ENCODE results near the gene CEP85L.

The CEP85L gene

DNA sequence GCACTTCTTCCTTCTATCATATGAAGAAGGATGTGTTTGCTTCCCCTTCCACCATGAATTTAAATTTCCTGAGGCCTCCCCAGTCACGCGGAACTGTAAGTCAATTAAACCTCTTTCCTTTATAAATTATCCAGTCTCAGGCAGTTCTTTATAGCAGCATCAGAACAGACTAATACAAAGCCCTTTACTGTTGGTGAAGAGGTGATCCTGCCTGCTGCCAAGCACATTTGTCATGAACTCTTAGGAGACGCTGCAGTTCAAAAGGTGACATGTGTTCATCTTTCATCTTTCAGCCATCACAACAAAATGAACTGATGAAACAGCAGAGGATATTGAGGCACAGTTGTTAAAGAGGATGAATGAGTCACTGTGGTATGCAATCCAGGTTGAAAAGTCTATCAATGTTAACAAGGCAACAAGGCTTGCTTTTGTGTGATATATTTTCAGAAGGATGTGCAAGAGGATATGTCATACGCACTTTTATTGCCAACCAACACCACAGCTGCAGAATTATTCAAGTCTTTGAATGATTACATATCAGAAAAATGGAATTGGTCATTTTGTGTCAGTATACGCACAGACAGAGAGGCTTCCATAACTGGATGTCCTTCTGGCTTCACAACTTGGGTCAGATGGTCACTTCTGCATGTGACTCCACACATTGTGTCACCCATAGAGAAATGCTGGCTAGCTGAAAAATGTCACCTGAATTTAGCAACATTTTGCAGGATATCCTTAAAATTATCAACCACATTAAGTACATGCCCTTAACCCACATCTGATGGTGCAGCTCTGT lies 155.7 kb downstream of the CEP85L start:
- Histone ChIP-seq H3K27ac (ENCODE audit: low read depth, low read length, severe bottlenecking) (no peak overlapping the region), H3K36me3 (ENCODE audit: control insufficient read depth, insufficient read depth, low read length) (peaks cover 17% of the 10 kb centered on the region), H3K9me3 (ENCODE audit: control insufficient read depth, low read length) (no peaks in the 10 kb centered on the region), H3K4me1 (ENCODE audit: control insufficient read depth, insufficient read depth, low read length, poor library complexity, severe bottlenecking) (peaks cover 6% of the 10 kb centered on the region), H3K4me3 (ENCODE audit: extremely low read depth, insufficient read depth, low read length, poor library complexity, severe bottlenecking) (no peak overlapping the region)
- 89 to 100% methylated on average over 1 of the region's 5 CpGs for WGBS, 2 experiments (ENCODE audit: insufficient coverage in 2 of 2)

DNA sequence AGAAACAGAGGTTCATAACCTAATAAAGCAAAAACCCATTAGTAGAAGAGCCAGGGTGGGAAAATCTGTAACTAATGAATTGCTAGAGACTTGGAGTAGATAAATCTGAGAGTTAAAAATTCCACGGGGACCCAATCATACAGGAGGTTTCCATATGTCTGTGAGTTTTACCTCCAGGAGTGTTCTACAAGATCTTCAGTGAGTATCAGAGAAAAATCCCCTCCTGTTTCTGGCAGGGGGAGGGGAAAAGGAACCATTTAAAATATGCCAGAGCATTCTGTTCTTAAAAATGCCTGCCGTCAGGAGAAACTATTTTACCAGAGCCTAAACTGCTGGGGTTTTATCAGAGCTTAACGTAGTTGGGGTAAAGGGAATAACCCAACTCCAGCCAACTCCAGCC lies 157.3 kb downstream of the CEP85L start:
- Histone ChIP-seq H3K4me3 (ENCODE audit: extremely low read depth, insufficient read depth, low read length, poor library complexity, severe bottlenecking) (no peak overlapping the region), H3K4me1 (ENCODE audit: control insufficient read depth, insufficient read depth, low read length, poor library complexity, severe bottlenecking) (peaks cover 6% of the 10 kb centered on the region), H3K36me3 (ENCODE audit: control insufficient read depth, insufficient read depth, low read length) (peaks cover 31% of the 10 kb centered on the region), H3K9me3 (ENCODE audit: control insufficient read depth, low read length) (no peaks in the 10 kb centered on the region), H3K27ac (ENCODE audit: low read depth, low read length, severe bottlenecking) (peak overlapping the region; percentile 23)
- 88 to 100% methylated on average over 1 of the region's 3 CpGs for WGBS, 2 experiments (ENCODE audit: insufficient coverage in 2 of 2)

DNA sequence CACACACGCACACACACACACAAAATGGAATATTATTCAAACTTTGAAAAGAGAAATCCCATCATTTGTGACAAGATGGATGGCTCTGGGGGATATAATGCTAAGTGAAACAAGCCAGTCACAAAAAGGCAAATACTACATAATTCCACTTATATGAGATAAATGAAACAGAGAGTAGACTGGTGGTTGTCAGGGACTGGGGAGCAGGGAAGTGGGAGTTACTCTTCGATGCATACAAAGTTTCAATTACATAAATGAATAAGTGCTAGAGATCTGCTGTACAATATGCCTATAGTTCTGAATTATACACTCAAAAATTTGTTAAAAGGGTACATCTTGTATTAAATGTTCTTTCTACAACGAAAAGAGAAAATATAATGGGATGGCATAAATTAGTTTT lies 161.4 kb downstream of the CEP85L start:
- Histone ChIP-seq H3K9me3 (ENCODE audit: control insufficient read depth, low read length) (peaks cover 3% of the 10 kb centered on the region), H3K36me3 (ENCODE audit: control insufficient read depth, insufficient read depth, low read length) (peaks cover 46% of the 10 kb centered on the region), H3K4me3 (ENCODE audit: extremely low read depth, insufficient read depth, low read length, poor library complexity, severe bottlenecking) (no peak overlapping the region), H3K27ac (ENCODE audit: low read depth, low read length, severe bottlenecking) (no peak overlapping the region), H3K4me1 (ENCODE audit: control insufficient read depth, insufficient read depth, low read length, poor library complexity, severe bottlenecking) (peaks cover 6% of the 10 kb centered on the region)
- WGBS, 2 experiments (ENCODE audit: insufficient coverage in 2 of 2) = no CpG with 5 or more reads among the region's 3 CpGs

DNA sequence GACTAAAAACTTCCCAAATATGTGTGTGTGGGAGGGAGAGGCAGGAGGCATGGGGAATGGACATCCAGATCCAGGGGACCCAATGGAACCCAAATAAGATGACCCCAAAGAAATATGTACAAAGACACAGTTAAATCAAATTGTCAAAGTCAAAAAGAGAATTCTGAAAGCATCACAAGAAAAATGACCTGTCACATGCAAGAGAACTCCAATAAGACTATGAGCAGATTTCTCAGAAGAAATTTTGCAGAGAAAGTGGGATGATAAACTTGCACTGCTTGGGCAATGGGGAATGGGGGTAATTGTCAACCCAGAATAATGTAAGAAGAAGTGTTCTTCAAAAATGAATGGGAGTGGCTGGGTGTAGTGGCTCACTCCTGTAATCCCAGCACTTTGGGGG lies 162.8 kb downstream of the CEP85L start:
- Histone ChIP-seq H3K36me3 (ENCODE audit: control insufficient read depth, insufficient read depth, low read length) (peaks cover 46% of the 10 kb centered on the region), H3K4me1 (ENCODE audit: control insufficient read depth, insufficient read depth, low read length, poor library complexity, severe bottlenecking) (no peaks in the 10 kb centered on the region), H3K27ac (ENCODE audit: low read depth, low read length, severe bottlenecking) (no peak overlapping the region)

DNA sequence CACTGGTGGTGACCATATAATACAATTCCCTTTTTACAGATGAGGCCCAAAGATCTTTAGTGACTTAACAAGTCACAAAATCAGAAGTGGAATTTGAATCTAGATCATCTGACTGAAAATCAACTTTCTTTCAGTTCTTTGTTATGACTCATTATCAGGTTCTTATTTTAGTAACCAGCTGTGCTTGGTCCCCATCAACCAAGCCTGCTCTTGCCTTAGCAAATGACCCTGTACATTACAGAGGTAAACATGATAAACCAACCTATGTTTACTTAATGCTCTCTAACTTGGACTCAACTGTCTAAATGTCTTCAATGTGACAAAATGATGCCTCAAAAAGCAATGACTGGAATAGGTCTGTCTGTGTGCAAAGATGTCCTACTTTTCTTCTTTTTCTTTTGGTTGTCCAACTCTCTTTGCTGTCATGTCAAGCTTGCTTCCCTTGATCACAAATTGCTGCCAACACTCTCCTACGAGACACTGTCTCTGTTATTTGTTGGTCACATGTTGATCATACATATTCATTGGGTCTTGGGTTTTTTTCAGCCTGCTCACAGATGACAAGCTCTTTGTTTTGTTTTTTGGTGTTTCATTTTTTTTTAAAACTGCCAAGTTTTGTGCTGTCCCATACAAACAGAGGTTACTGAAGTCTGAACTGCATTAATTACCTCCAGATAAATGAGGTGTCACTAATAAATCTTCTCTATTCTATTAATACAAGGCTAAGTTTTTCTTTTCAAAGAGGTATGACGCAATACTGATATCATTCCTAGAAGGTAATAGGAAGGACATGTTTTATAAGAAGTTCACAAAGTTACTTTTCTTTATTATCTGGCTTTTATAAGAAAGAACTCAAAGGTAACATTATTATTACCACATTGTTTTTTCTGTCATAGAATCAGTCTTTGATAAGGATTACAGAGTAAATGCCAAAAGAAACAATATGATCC lies 165.5 kb downstream of the CEP85L start:
- WGBS, 2 experiments (ENCODE audit: insufficient coverage in 2 of 2) = 100% methylated on average over 1 of the region's 2 CpGs; no CpG with 5 or more reads in 1 of the 2 experiments
- no peak overlapping the region for H3K27ac ChIP-seq (ENCODE audit: low read depth, low read length, severe bottlenecking)
- H3K4me3 ChIP-seq (ENCODE audit: extremely low read depth, insufficient read depth, low read length, poor library complexity, severe bottlenecking) = no peak overlapping the region
- no peaks in the 10 kb centered on the region for H3K4me1 ChIP-seq (ENCODE audit: control insufficient read depth, insufficient read depth, low read length, poor library complexity, severe bottlenecking)
- peaks cover 3% of the 10 kb centered on the region for H3K9me3 ChIP-seq (ENCODE audit: control insufficient read depth, low read length)
- peaks cover 34% of the 10 kb centered on the region for H3K36me3 ChIP-seq (ENCODE audit: control insufficient read depth, insufficient read depth, low read length)

More for the DNA sequence above, 162.8 kb downstream of the CEP85L start:
- no peak overlapping the region for H3K4me3 ChIP-seq (ENCODE audit: extremely low read depth, insufficient read depth, low read length, poor library complexity, severe bottlenecking)
- peaks cover 3% of the 10 kb centered on the region for H3K9me3 ChIP-seq (ENCODE audit: control insufficient read depth, low read length)

DNA sequence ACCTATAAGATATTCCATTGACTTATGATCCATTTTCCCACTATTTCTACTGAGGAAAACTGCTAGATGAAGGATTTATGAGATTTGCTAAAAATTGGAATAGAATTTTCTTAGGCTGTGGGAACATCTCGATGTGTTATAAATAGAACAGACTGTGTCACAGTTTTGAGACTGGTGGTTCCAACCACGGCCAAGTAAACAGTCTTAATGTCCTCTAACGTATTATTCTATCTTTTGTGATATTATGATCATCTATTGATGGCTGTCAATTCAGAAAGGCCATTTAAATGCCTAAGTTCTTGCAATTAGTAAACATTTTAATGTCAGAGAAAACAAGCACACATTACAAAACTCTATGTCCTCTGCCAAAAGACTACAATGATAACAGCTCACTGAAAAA lies 174.8 kb downstream of the CEP85L start:
- no peaks in the 10 kb centered on the region for H3K9me3 ChIP-seq (ENCODE audit: control insufficient read depth, low read length)
- H3K4me1 ChIP-seq (ENCODE audit: control insufficient read depth, insufficient read depth, low read length, poor library complexity, severe bottlenecking) = no peaks in the 10 kb centered on the region
- no peaks in the 10 kb centered on the region for H3K36me3 ChIP-seq (ENCODE audit: control insufficient read depth, insufficient read depth, low read length)
- H3K27ac ChIP-seq (ENCODE audit: low read depth, low read length, severe bottlenecking) = no peak overlapping the region
- H3K4me3 ChIP-seq (ENCODE audit: extremely low read depth, insufficient read depth, low read length, poor library complexity, severe bottlenecking) = no peak overlapping the region
- 89 to 93% methylated on average over 1 to 3 of the region's 3 CpGs for WGBS, 2 experiments (ENCODE audit: insufficient coverage in 2 of 2)

DNA sequence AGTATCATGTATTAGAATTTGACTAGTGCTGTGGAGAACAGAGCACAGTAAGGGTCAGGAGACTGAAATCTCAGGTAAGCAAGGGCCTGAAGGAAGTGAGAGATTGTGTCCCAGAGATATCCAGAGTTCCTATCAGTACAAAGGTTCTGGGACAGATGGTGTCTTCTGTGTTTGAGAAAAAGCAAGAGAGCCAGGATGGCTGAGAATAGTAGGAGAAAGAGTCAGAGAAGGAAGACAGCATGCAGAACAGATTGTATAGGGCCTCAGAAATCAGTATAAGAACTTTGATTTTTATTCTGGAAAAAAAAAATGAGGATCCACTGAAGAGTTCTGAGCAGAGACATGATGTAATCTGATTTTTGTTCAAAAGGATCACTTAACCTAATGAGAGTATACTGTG lies 178.1 kb downstream of the CEP85L start:
- Histone ChIP-seq H3K4me1 (ENCODE audit: control insufficient read depth, insufficient read depth, low read length, poor library complexity, severe bottlenecking) (no peaks in the 10 kb centered on the region), H3K36me3 (ENCODE audit: control insufficient read depth, insufficient read depth, low read length) (peaks cover 15% of the 10 kb centered on the region)

DNA sequence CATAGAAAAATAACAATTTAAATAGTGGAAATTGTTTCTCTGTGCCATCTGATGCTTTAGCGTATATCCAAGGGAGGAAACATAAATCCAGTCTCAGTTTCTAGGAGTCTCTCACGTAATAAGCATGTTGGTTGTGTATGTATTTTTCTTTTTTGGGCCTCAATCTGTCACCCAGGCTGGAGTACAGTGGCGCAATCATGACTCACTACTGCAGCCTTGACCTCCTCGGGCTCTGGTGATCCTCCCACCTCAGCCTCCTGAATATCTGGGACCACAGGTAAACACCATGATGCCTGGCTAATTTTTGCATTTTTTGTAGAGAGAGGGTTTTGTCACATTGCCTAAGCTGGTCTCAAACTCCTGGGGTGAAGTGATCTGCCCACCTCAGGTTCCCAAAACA lies 181.9 kb downstream of the CEP85L start:
- peaks cover 27% of the 10 kb centered on the region for H3K36me3 ChIP-seq (ENCODE audit: control insufficient read depth, insufficient read depth, low read length)
- H3K9me3 ChIP-seq (ENCODE audit: control insufficient read depth, low read length) = no peaks in the 10 kb centered on the region
- H3K27ac ChIP-seq (ENCODE audit: low read depth, low read length, severe bottlenecking) = no peak overlapping the region
- WGBS, 2 experiments (ENCODE audit: insufficient coverage in 2 of 2) = 100% methylated on average over 1 of the region's 4 CpGs
- H3K4me1 ChIP-seq (ENCODE audit: control insufficient read depth, insufficient read depth, low read length, poor library complexity, severe bottlenecking) = no peaks in the 10 kb centered on the region
- no peak overlapping the region for H3K4me3 ChIP-seq (ENCODE audit: extremely low read depth, insufficient read depth, low read length, poor library complexity, severe bottlenecking)

More for the DNA sequence above, 178.1 kb downstream of the CEP85L start:
- H3K9me3 ChIP-seq (ENCODE audit: control insufficient read depth, low read length) = no peaks in the 10 kb centered on the region
- H3K27ac ChIP-seq (ENCODE audit: low read depth, low read length, severe bottlenecking) = no peak overlapping the region
- no peak overlapping the region for H3K4me3 ChIP-seq (ENCODE audit: extremely low read depth, insufficient read depth, low read length, poor library complexity, severe bottlenecking)

DNA sequence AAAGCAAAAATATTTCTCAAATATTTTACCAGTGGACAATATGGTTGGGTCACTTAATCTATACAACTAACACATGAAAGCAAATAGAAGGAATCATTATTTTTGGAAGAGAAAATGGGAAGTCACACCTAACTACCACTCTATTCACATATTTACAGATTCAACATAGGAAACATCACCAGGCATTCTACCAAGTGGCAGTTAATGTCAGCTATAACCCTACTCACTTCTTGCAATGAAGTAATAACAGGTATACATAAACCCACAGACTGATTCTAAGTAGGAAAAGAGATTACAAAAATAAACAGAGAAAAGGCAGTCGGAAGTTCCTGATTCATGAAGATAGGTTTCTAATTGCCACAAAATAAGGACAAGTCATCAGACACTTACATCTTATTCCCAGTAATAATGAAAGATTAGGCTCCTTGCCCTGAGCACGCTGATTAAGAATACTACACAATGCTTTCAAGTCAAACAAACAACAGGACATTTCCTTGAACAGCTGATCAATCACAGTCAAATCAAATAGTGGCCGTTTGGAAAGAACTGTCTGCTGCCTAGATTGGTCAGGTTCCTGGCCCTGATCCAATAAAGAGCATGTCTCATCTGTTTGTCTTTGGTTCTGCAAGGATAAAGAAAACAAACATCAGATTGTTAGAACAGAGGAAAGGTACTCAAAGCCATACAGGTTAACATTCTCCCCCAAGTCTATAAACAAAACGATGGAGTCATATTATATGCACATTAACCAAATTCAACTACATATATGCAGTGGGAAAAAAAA lies 182.5 kb downstream of the CEP85L start:
- H3K4me1 ChIP-seq (ENCODE audit: control insufficient read depth, insufficient read depth, low read length, poor library complexity, severe bottlenecking) = no peaks in the 10 kb centered on the region
- H3K27ac ChIP-seq (ENCODE audit: low read depth, low read length, severe bottlenecking) = no peak overlapping the region
- H3K9me3 ChIP-seq (ENCODE audit: control insufficient read depth, low read length) = no peaks in the 10 kb centered on the region
- 60 to 81% methylated on average over 1 to 2 of the region's 4 CpGs for WGBS, 2 experiments (ENCODE audit: insufficient coverage in 2 of 2)
- H3K4me3 ChIP-seq (ENCODE audit: extremely low read depth, insufficient read depth, low read length, poor library complexity, severe bottlenecking) = no peak overlapping the region
- H3K36me3 ChIP-seq (ENCODE audit: control insufficient read depth, insufficient read depth, low read length) = peaks cover 27% of the 10 kb centered on the region

DNA sequence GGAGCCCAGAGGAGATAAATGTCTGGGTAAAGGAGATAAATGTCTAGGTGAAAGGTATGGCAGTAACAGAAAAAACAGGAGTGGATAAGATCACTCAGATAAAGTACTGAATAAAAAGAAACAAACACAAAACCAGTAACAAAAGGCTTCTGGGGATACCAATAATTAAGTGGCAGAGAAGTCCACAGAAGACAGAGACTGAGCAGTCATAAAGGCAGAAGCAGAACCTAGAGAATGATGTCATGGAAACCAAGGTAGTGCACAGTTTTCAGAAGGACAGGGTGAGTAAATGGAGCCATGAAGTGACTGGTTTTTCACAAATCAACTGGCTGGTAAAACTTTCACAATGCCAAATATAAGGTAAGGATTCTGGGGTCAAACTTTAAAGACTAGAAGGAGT lies 184.2 kb downstream of the CEP85L start:
- Histone ChIP-seq H3K4me3 (ENCODE audit: extremely low read depth, insufficient read depth, low read length, poor library complexity, severe bottlenecking) (no peak overlapping the region), H3K27ac (ENCODE audit: low read depth, low read length, severe bottlenecking) (no peak overlapping the region), H3K4me1 (ENCODE audit: control insufficient read depth, insufficient read depth, low read length, poor library complexity, severe bottlenecking) (no peaks in the 10 kb centered on the region), H3K36me3 (ENCODE audit: control insufficient read depth, insufficient read depth, low read length) (peaks cover 27% of the 10 kb centered on the region), H3K9me3 (ENCODE audit: control insufficient read depth, low read length) (no peaks in the 10 kb centered on the region)

Data from mesodermal cell (in vitro differentiated cells).